Measurements from ENCODE around the gene ATXN1. TPM values are rescaled to one million over a fixed set of nuclear protein-coding genes. Genes with fewer than 3 reads are reported as not detected.

ATXN1 gene
- total and polyA plus RNA-seq, 2 experiments from 2014 or later, result 4.8 to 9.1 TPM

- no peak overlapping the region for H3K4me3 Mint-ChIP-seq
- TF ChIP-seq CTCF (conservative IDR thresholded peaks at IDR 0.05; ENCODE audit: low read depth in 2 of 2), result no peak
- no peak for TF ChIP-seq CREB1 (CRISPR knock-in tag; IDR thresholded peaks at IDR 0.05; ENCODE audit: low read depth)
- TF ChIP-seq ETS1 (IDR thresholded peaks at IDR 0.05), result no peak
- TF ChIP-seq POLR2AphosphoS5 (IDR thresholded peaks at IDR 0.05; ENCODE audit: low read depth), result no peak
- TF ChIP-seq ZNF331 (CRISPR knock-in tag; IDR thresholded peaks at IDR 0.05; ENCODE audit: low read depth), result no peak
- no peak for TF ChIP-seq REST (IDR thresholded peaks at IDR 0.05; ENCODE audit: unreplicated experiment)
- no peak for TF ChIP-seq EZH2 (IDR thresholded peaks at IDR 0.05; ENCODE audit: low read depth, unreplicated experiment)
- TF ChIP-seq ZNF462 (CRISPR knock-in tag; IDR thresholded peaks at IDR 0.05), result no peak
- TF ChIP-seq STAT1 (IDR thresholded peaks at IDR 0.05; ENCODE audit: unreplicated experiment), result no peak
- no peak for TF ChIP-seq JUNB (IDR thresholded peaks at IDR 0.05; ENCODE audit: unreplicated experiment)
- TF ChIP-seq ZNF114 (CRISPR knock-in tag; IDR thresholded peaks at IDR 0.05), result no peak
- no peak for TF ChIP-seq NANOG (IDR thresholded peaks at IDR 0.05; ENCODE audit: borderline replicate concordance)
- TF ChIP-seq EZH2phosphoT487 (IDR thresholded peaks at IDR 0.05; ENCODE audit: unreplicated experiment), result no peak
- no peak overlapping the region for H3K4me2 ChIP-seq
- no peak overlapping the region for H3K4me3 ChIP-seq
- no peaks in the 10 kb centered on the region for H3K9me3 Mint-ChIP-seq
- no peaks in the 10 kb centered on the region for H4K20me1 ChIP-seq (replicated peaks; ENCODE audit: insufficient read depth)
- H3K27me3 ChIP-seq (ENCODE audit: insufficient read depth), result no peaks in the 10 kb centered on the region
- no peaks in the 10 kb centered on the region for H3K36me3 ChIP-seq (ENCODE audit: insufficient read depth)
- peaks cover 4% of the 10 kb centered on the region for H3K27me3 Mint-ChIP-seq (ENCODE audit: insufficient read depth, low read depth, poor library complexity)
- H3K9me2 ChIP-seq (ENCODE audit: insufficient read depth), result no peaks in the 10 kb centered on the region
- no peaks in the 10 kb centered on the region for H3F3A ChIP-seq (replicated peaks; ENCODE audit: low read depth)
- H3K27ac Mint-ChIP-seq, result no peak overlapping the region
- H3K79me2 ChIP-seq (replicated peaks; ENCODE audit: insufficient read depth), result no peaks in the 10 kb centered on the region
- no peak overlapping the region for H2AFZ ChIP-seq
- H3K4me1 Mint-ChIP-seq, result peaks cover 14% of the 10 kb centered on the region
- DNase-seq (ENCODE audit: low spot score) (no peak), ATAC-seq (no peak)
- no peak overlapping the region for H3K27ac ChIP-seq (ENCODE audit: low read depth)
- peaks cover 12% of the 10 kb centered on the region; the same call in 1 of the 2 replicates for H3K4me1 ChIP-seq (ENCODE audit: insufficient read depth)
- no peaks in the 10 kb centered on the region for H3K36me3 Mint-ChIP-seq (ENCODE audit: low read depth)
Measured at GRCh38 chr6:16720861-16721260, 40.4 kb downstream of the ATXN1 start.

All from GM23338 (cell line).